Measurements from ENCODE around the gene FOXA2. TPM values are rescaled to one million over a fixed set of nuclear protein-coding genes. Genes with fewer than 3 reads are reported as not detected.

Gene FOXA2
- total and polyA plus RNA-seq, 2 of the 13 experiments (the other 11 are each of a cell fraction or from before 2014, with no cell fraction given), result 8.8 to 12.2 TPM

- TF ChIP-seq DZIP1 (CRISPR knock-in tag; IDR thresholded peaks at IDR 0.05) (no peak), ZNF318 (CRISPR knock-in tag; IDR thresholded peaks at IDR 0.05) (no peak), MTF1 (CRISPR knock-in tag; IDR thresholded peaks at IDR 0.05) (no peak), ZKSCAN5 (CRISPR knock-in tag; IDR thresholded peaks at IDR 0.05) (no peak), ZNF230 (CRISPR knock-in tag; IDR thresholded peaks at IDR 0.05) (peak; percentile 67), PHF20 (CRISPR knock-in tag; IDR thresholded peaks at IDR 0.05) (no peak), ZNF510 (CRISPR knock-in tag; IDR thresholded peaks at IDR 0.05; ENCODE audit: low read depth) (no peak), ARNTL (CRISPR knock-in tag; IDR thresholded peaks at IDR 0.05) (no peak), ZC3H13 (CRISPR knock-in tag; IDR thresholded peaks at IDR 0.05) (no peak), ZSCAN21 (CRISPR knock-in tag; IDR thresholded peaks at IDR 0.05; ENCODE audit: borderline replicate concordance) (peak; percentile 26; the same call in 1 of the 2 replicates), GATAD1 (CRISPR knock-in tag; IDR thresholded peaks at IDR 0.05) (peak; percentile 43; the same call in 1 of the 2 replicates), ZNF382 (CRISPR knock-in tag; IDR thresholded peaks at IDR 0.05; ENCODE audit: borderline replicate concordance) (no peak), SOX13 (IDR thresholded peaks at IDR 0.05) (no peak), SOX13 (CRISPR knock-in tag; conservative IDR thresholded peaks at IDR 0.05 in 1 of 2, IDR thresholded peaks at IDR 0.05 in 1 of 2) (peak in 1 of 2 experiments; percentile 43; a peak in 1 of 4 replicates), ZNF580 (CRISPR knock-in tag; IDR thresholded peaks at IDR 0.05; ENCODE audit: borderline replicate concordance, low read depth) (peak; percentile 79), PBX3 (CRISPR knock-in tag; IDR thresholded peaks at IDR 0.05; ENCODE audit: borderline replicate concordance) (no peak), MYC (CRISPR knock-in tag; IDR thresholded peaks at IDR 0.05; ENCODE audit: borderline replicate concordance) (peak; percentile 63)
These were observed 2.4 kb upstream of the FOXA2 start (continued) for GRCh38 chr20:22586645-22587310.
